Prostate gland (tissue), 2 donors: ENCODE data around the gene DMAC2L. TPM values are rescaled to one million over a fixed set of nuclear protein-coding genes. Genes with fewer than 3 reads are reported as not detected.

ENCODE experiments used
- DNase-seq: peaks from one replicate; pipeline ENCODE4 v3.0.0-alpha.2; 2019; ENCODE audit warnings: low spot score
- H3K27ac ChIP-seq, 2 donors: fragments of 200-600 bp; sonication (generic); 2 replicates each; pipeline ENCODE4 v1.5.1; 2017 to 2019
- H3K27me3 ChIP-seq: fragments of 200-600 bp; sonication (generic); replicated peaks from 2 replicates; pipeline ENCODE4 v1.5.1; 2019; ENCODE audit not compliant: insufficient read depth
- H3K36me3 ChIP-seq, 2 donors: fragments of 200-600 bp; sonication (generic); 1 replicate in 1 of 2; 2 replicates in 1 of 2; pipeline versions ENCODE4 v1.5.1 to v1.8.1; 2017 to 2019
- H3K4me1 ChIP-seq: fragments of 200-600 bp; sonication (generic); replicated peaks from 2 replicates; pipeline ENCODE4 v1.5.1; 2019
- H3K4me3 ChIP-seq, 2 donors: fragments of 200-600 bp; sonication (generic); 2 replicates each; pipeline ENCODE4 v1.5.1; 2017 to 2019
- H3K9me3 ChIP-seq: fragments of 200-600 bp; sonication (generic); 2 replicates; pipeline ENCODE4 v1.5.1; 2017
- POLR2A ChIP-seq: fragments of 450-650 bp; IDR thresholded peaks from one replicate; pipeline ENCODE4 v1.6.1; 2016; ENCODE audit warnings: antibody characterized with exemption, mild to moderate bottlenecking
- POLR2AphosphoS5 ChIP-seq: sonication (generic); formaldehyde crosslinking; IDR thresholded peaks from one replicate; pipeline ENCODE4 v1.6.1; 2017; ENCODE audit warnings: antibody characterized with exemption
- WGBS: methylation state at CpG from one replicate; pipeline ENCODE4 v1.1.5; 2018; 5-methylcytosine and 5-hydroxymethylcytosine counted together
- intact Hi-C: fragments of 100-400 bp; cut with DNase I; formaldehyde crosslinking; loops from one replicate; pipeline ENCODE4 v1.14.2; 2022
- total RNA-seq, 2 donors: library from RNA; depleted of rRNA; stranded (reverse); fragments of >200 nt; gene quantifications; one replicate each; pipeline ENCODE4 v1.1.0, GENCODE V29; 2016
- TF ChIP-seq, protein P1 (sequence below), 4 experiments: fragments of 200-600 bp in 2 of 4; fragments of 450-650 bp in 2 of 4; sonication (generic) in 2 of 4; IDR thresholded peaks; 1 replicate in 3 of 4; 2 replicates in 1 of 4; pipeline ENCODE4 v1.5.1; 2016 to 2019; ENCODE audit warnings: antibody characterized with exemption in 4 of 4, mild to moderate bottlenecking in 2 of 4, moderate library complexity in 2 of 4

Gene DMAC2L, protein sequence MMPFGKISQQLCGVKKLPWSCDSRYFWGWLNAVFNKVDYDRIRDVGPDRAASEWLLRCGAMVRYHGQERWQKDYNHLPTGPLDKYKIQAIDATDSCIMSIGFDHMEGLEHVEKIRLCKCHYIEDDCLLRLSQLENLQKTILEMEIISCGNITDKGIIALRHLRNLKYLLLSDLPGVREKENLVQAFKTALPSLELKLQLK
- 10 to 100 TPM in 1 of 2 donors, 1 to 10 TPM in 1; 6.9 to 24.5 TPM for total RNA-seq

DNA sequence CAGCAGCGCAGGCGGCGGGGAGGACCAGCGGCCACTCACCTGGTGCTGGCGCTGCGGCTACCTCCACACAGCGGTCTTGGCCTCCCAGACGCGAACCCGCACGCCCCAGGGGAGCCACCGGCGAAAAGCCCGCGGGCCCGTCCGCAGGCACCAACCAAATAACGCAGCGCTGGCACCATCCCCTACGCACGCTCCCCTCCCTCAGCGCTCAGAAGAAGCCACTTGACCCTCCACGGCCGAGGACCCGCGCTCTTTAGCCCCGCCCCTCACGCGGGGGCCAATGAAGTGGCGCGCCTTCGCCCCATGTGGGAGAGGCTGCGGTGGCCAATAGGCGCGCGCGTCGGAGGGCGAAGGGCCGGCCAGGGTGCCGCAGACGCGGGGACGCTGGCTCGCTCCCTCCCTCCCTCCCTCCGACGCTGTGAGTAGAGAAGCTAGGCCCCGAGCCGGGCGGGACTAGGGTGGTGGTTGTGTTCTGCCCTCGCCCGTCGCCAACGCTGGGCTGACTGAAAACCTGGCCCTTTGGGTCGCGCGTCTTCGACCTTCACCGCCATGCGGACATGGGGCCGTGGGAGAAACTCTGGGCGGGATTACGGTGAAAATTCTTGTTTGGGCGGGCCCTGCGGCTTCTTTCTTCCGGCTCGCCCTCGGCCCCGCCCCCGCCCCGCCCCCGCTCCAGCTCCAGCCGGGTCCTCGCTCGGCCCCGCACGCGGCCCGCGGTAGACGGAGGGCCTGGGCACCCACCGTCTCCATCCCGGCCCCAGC lies at the start of gene DMAC2L, which contains the start of gene L2HGDH:
Gene DMAC2L, plus strand, starts transcription at position 353 of the 762 bp plus-strand sequence. CDS start 9,164 bp downstream, outside the sequence.
Gene L2HGDH, minus strand, starts transcription at position 258 of the 762 bp plus-strand sequence. Its CDS starts 79 bp downstream, at position 179.
- intact Hi-C loops, result loop anchor here (2.0 to 10.0 kb wide), 3 partner anchors 221 to 463 kb away; partner anchors contain the start of gene MAP4K5
- Histone ChIP-seq H3K27ac (peak within 1 kb of the TSS; percentile 93 to 94), H3K4me1 (no peaks in the 10 kb centered on the region), H3K4me3 (peak within 1 kb of the TSS; percentile 55 to 71), H3K27me3 (no peaks in the 10 kb centered on the region), H3K9me3 (no peaks in the 10 kb centered on the region), H3K36me3 (no peaks in the 10 kb centered on the region)
- DNase-seq, result peak; percentile 91
- under 1% methylated on average over 80 of the region's 83 CpGs for WGBS
- TF ChIP-seq, protein P1, sequence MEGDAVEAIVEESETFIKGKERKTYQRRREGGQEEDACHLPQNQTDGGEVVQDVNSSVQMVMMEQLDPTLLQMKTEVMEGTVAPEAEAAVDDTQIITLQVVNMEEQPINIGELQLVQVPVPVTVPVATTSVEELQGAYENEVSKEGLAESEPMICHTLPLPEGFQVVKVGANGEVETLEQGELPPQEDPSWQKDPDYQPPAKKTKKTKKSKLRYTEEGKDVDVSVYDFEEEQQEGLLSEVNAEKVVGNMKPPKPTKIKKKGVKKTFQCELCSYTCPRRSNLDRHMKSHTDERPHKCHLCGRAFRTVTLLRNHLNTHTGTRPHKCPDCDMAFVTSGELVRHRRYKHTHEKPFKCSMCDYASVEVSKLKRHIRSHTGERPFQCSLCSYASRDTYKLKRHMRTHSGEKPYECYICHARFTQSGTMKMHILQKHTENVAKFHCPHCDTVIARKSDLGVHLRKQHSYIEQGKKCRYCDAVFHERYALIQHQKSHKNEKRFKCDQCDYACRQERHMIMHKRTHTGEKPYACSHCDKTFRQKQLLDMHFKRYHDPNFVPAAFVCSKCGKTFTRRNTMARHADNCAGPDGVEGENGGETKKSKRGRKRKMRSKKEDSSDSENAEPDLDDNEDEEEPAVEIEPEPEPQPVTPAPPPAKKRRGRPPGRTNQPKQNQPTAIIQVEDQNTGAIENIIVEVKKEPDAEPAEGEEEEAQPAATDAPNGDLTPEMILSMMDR (IDR thresholded peaks at IDR 0.05), result peak in 3 of 4 experiments; percentile 29 to 69 (median 50)
- TF ChIP-seq POLR2AphosphoS5 (peak; percentile 81), POLR2A (peak; percentile 77)

DNA sequence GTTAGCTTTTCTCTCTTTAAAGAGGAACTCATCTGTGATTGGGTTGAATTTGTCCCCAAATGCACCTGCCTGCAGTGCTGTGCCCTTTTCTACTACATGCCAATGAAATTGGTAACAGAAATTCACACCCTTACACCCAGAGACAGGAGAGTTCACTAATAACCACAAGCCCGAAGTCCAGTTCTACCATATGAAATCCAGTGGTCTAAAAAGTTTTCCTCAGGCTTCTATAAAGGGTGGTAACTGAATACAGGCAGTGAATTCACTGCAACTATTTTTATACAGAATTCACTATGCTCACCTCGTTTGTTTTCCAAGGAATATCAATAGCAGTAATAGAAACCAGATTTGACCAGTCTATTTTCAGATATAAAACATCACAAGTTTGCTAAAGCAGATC lies 49.3 kb upstream of the DMAC2L start:
- Histone ChIP-seq H3K9me3 (no peaks in the 10 kb centered on the region), H3K4me1 (no peaks in the 10 kb centered on the region), H3K27me3 (no peaks in the 10 kb centered on the region), H3K27ac (no peak overlapping the region), H3K36me3 (no peaks in the 10 kb centered on the region), H3K4me3 (no peak overlapping the region)
- DNase-seq, result no peak
- TF ChIP-seq, protein P1 (IDR thresholded peaks at IDR 0.05), result no peak
- TF ChIP-seq POLR2AphosphoS5 (no peak), POLR2A (no peak)
- WGBS, result 73% methylated on average over 2 of the region's 2 CpGs
- intact Hi-C loops, result no loop called here

DNA sequence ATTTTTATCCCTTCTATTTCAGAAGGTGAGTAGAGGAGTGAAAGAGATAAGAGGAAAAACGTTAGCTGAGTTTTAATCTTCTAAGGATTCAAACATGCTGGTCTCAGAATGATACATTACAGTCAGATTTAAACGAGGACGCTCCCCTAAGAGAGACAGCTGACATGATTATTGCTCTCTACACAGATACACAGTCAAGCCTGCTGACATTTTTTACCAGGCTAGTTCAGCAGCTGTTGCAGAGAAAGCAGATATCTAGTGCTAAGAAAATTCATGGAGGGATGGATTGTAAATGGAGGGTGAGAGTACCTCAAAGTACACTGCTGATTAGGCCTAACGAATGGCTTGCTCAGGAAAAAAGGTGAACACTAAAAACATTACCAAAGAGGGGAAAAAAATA lies 48.8 kb upstream of the DMAC2L start:
- 85% methylated on average over 4 of the region's 4 CpGs for WGBS
- no peak overlapping the region for H3K4me3 ChIP-seq
- no peaks in the 10 kb centered on the region for H3K27me3 ChIP-seq
- no peaks in the 10 kb centered on the region for H3K9me3 ChIP-seq
- no peak for TF ChIP-seq POLR2AphosphoS5
- no peak for TF ChIP-seq POLR2A
- TF ChIP-seq, protein P1 (IDR thresholded peaks at IDR 0.05), result no peak
- H3K27ac ChIP-seq, result no peak overlapping the region
- DNase-seq, result no peak
- intact Hi-C loops, result no loop called here
- H3K36me3 ChIP-seq, result no peaks in the 10 kb centered on the region
- no peaks in the 10 kb centered on the region for H3K4me1 ChIP-seq

DNA sequence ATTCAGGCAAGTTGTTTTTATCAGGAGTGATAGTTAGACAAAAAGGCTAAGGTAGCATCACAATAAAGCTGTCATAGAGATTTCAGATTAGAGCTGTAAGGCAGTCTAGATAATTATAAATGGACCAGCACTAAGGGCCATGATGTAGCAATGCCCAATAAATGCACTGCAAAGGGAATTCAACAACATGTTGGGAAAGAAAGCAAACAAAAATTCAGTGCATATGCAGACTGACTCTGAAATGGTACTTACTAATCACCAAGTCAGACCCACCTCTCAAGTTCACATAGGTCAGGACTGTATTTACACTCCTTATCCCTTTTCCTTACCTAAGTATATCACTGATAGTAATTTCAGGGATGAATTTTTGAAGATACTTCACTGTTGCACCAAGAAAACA lies 47.1 kb upstream of the DMAC2L start:
- no peak overlapping the region for H3K27ac ChIP-seq
- H3K4me3 ChIP-seq, result no peak overlapping the region
- no peaks in the 10 kb centered on the region for H3K36me3 ChIP-seq
- H3K27me3 ChIP-seq, result no peaks in the 10 kb centered on the region
- intact Hi-C loops, result no loop called here
- no peaks in the 10 kb centered on the region for H3K9me3 ChIP-seq
- no peak for DNase-seq
- H3K4me1 ChIP-seq, result no peaks in the 10 kb centered on the region
- TF ChIP-seq POLR2A (no peak), POLR2AphosphoS5 (no peak)
- TF ChIP-seq, protein P1 (IDR thresholded peaks at IDR 0.05), result no peak
